ENCODE results near the gene DYSF. TPM values are rescaled to one million over a fixed set of nuclear protein-coding genes. Genes with fewer than 3 reads are reported as not detected.

Gene DYSF
- total and polyA plus RNA-seq, 2 donors from 2014 or later: 11.3 to 19.8 TPM

DNA sequence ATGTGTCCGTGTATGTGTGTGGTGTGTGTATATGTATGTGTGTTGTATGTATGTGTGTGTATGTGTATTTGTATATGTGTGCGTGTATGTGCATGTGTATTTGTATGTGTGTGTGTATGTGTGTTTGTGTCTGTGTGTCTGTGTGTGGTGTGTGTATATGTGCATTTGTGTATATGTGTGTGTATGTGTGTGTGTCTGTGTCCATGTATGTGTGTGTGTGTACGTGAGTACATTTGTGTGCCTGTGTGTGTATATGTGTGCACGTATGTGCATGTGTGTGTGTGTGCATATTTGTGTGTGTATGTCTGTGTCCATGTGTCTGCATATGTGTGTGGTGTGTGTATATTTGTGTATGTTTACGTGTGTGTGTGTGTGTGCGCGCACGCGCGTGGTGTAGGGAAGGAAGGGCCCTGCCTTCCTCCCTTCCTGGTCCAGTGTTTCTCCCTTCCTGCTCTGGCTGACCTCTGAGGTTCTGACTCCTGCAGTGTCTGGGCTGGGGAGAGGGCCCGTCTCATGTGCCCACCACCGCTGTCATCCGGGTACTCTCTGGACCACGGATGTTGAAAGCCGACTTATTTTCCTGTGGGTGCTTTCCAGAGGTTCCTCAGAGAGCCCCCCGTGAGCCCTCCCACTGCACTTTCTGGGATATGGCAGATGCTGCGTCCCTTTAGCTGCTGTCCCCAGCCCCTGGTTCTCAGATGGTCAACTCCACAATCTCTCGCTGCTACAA is 209.5 kb downstream of the DYSF start:
- FAIRE-seq: no peak
- intact Hi-C loops (cut with DNase I): no loop called here
- peak in 1 of 5 donors; percentile 19 for DNase-seq
- Histone ChIP-seq H3K9ac (ENCODE audit: low read length in 3 of 3) (no peak overlapping the region), H3K27ac (ENCODE audit: low read depth in 2 of 2, low read length in 2 of 2) (no peak overlapping the region), H3K27me3 (ENCODE audit: control insufficient read depth, insufficient read depth, low read length) (no peaks in the 10 kb centered on the region), H3K4me3 (ENCODE audit: low read length in 3 of 3) (no peak overlapping the region), H3K36me3 (ENCODE audit: control insufficient read depth in 2 of 3, insufficient read depth in 3 of 3, low read length in 3 of 3) (no peaks in the 10 kb centered on the region), H3K9me3 (ENCODE audit: control insufficient read depth in 2 of 3, insufficient read depth in 1 of 3, low read length in 3 of 3) (peaks cover 0 to 7% (median 2%) of the 10 kb centered on the region in 3 donors), H3K4me1 (ENCODE audit: control insufficient read depth in 2 of 3, insufficient read depth in 2 of 3, low read depth in 1 of 3, low read length in 3 of 3) (no peaks in the 10 kb centered on the region)
- TF ChIP-seq, protein P1, sequence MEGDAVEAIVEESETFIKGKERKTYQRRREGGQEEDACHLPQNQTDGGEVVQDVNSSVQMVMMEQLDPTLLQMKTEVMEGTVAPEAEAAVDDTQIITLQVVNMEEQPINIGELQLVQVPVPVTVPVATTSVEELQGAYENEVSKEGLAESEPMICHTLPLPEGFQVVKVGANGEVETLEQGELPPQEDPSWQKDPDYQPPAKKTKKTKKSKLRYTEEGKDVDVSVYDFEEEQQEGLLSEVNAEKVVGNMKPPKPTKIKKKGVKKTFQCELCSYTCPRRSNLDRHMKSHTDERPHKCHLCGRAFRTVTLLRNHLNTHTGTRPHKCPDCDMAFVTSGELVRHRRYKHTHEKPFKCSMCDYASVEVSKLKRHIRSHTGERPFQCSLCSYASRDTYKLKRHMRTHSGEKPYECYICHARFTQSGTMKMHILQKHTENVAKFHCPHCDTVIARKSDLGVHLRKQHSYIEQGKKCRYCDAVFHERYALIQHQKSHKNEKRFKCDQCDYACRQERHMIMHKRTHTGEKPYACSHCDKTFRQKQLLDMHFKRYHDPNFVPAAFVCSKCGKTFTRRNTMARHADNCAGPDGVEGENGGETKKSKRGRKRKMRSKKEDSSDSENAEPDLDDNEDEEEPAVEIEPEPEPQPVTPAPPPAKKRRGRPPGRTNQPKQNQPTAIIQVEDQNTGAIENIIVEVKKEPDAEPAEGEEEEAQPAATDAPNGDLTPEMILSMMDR (IDR thresholded peaks at IDR 0.05; ENCODE audit: borderline replicate concordance, extremely low read depth, insufficient read depth): no peak

DNA sequence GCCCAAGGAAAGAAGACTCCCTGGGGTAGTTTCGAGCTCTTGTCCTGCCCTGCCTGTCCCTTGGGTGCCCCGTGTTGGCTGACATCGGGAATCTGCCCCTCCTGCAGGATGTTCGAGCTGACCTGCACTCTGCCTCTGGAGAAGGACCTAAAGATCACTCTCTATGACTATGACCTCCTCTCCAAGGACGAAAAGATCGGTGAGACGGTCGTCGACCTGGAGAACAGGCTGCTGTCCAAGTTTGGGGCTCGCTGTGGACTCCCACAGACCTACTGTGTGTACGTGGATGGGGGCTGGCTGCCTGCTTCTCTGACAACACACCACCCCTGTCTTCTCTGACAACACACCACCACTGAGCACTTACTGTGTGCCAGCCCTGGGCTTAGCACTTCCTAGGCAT is 210.8 kb downstream of the DYSF start:
- H3K4me1 ChIP-seq (ENCODE audit: control insufficient read depth in 2 of 3, insufficient read depth in 2 of 3, low read depth in 1 of 3, low read length in 3 of 3): no peaks in the 10 kb centered on the region
- peaks cover 0 to 2% (median under 1%) of the 10 kb centered on the region in 3 donors for H3K9me3 ChIP-seq (ENCODE audit: control insufficient read depth in 2 of 3, insufficient read depth in 1 of 3, low read length in 3 of 3)
- no peaks in the 10 kb centered on the region for H3K27me3 ChIP-seq (ENCODE audit: control insufficient read depth, insufficient read depth, low read length)
- intact Hi-C loops (cut with DNase I): no loop called here
- TF ChIP-seq, protein P1 (IDR thresholded peaks at IDR 0.05; ENCODE audit: borderline replicate concordance, extremely low read depth, insufficient read depth): no peak
- DNase-seq (peak in 2 of 5 donors; percentile 3 to 49), FAIRE-seq (no peak)
- H3K4me3 ChIP-seq (ENCODE audit: low read length in 3 of 3): no peak overlapping the region
- H3K27ac ChIP-seq (ENCODE audit: low read depth in 2 of 2, low read length in 2 of 2): no peak overlapping the region
- no peak overlapping the region for H3K9ac ChIP-seq (ENCODE audit: low read length in 3 of 3)
- H3K36me3 ChIP-seq (ENCODE audit: control insufficient read depth in 2 of 3, insufficient read depth in 3 of 3, low read length in 3 of 3): no peaks in the 10 kb centered on the region

DNA sequence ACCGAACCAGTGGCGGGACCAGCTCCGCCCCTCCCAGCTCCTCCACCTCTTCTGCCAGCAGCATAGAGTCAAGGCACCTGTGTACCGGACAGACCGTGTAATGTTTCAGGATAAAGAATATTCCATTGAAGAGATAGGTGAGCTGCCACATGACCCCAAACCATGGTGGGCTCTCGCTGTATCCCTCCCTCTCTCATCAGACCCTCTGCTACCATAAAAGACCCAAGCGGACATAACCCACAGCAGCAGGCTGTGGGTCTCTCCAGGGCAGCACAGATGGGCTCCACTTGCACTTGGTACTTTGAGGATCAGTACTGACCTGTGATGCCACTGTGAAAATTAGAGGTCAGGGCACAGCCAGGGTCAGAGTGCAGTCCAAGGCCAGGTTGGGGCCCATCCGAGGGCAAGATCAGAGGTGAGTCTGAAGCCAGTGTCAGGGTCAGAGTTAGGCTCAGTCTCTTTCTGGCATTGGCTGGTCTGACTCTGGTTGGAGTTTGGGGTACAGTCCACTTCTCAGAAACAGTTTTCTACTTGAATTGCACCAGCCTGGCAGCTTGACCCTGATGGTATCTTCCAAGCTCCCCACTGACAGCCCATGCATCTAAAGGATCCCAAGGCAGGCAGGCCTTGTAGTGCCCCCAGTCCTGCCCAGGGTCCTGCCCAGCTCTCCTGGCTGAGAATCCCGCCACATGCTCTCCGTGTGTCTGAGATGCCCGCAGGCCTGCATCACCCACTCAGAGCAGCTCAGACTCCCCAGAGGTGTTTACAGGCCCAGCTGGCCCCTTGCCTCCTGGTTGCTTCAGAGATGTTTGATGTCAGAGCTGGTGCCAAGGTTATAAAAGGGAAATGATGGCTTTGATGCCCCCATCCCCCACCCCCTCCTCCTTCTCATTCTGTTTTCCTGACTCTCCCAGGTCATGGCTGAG is 212.1 kb downstream of the DYSF start:
- Histone ChIP-seq H3K27ac (ENCODE audit: low read depth in 2 of 2, low read length in 2 of 2) (no peak overlapping the region), H3K4me1 (ENCODE audit: control insufficient read depth in 2 of 3, insufficient read depth in 2 of 3, low read depth in 1 of 3, low read length in 3 of 3) (no peaks in the 10 kb centered on the region), H3K4me3 (ENCODE audit: low read length in 3 of 3) (no peak overlapping the region), H3K36me3 (ENCODE audit: control insufficient read depth in 2 of 3, insufficient read depth in 3 of 3, low read length in 3 of 3) (no peaks in the 10 kb centered on the region), H3K9ac (ENCODE audit: low read length in 3 of 3) (no peak overlapping the region), H3K27me3 (ENCODE audit: control insufficient read depth, insufficient read depth, low read length) (no peaks in the 10 kb centered on the region), H3K9me3 (ENCODE audit: control insufficient read depth in 2 of 3, insufficient read depth in 1 of 3, low read length in 3 of 3) (peaks cover 0 to 2% (median 0%) of the 10 kb centered on the region in 3 donors)
- intact Hi-C loops (cut with DNase I): no loop called here
- TF ChIP-seq, protein P1 (IDR thresholded peaks at IDR 0.05; ENCODE audit: borderline replicate concordance, extremely low read depth, insufficient read depth): no peak
- DNase-seq (peak in 3 of 5 donors; percentile 3 to 35 (median 14)), FAIRE-seq (no peak)

Measured in kidney (tissue), 14 donors.